ENCODE results near the gene ARSI.

ARSI gene

DNA sequence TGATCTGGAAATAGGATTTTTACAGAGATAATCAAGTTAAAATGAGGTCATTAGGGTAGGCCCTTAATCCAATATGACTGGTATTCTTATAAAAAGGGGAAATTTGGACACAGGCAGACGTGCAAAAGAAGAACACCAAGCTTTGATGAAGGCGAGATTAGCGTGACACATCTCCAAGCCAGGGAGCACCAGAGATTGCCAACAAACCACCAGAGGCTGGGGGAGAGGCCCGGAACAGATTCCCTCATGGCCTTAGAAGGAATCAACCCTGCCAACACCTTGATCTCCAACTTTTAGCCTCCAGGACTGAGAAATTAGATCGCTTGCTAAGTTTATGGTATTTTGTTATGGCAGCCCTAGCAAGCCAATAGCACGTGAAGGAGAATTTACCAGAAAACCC lies 10.8 kb upstream of the ARSI start:
- Histone ChIP-seq H3K4me3 (ENCODE audit: low read length in 2 of 2) (no peak overlapping the region), H3K36me3 (replicated peaks in 1 of 2; ENCODE audit: control insufficient read depth in 2 of 2, insufficient read depth in 2 of 2, low read length in 2 of 2) (no peaks in the 10 kb centered on the region), H3K18ac (ENCODE audit: low read length) (no peak overlapping the region), H3K4ac (ENCODE audit: low read length) (no peak overlapping the region), H3K9me3 (replicated peaks in 1 of 2; ENCODE audit: control insufficient read depth in 2 of 2, insufficient read depth in 1 of 2, low read depth in 1 of 2, low read length in 2 of 2) (no peaks in the 10 kb centered on the region), H2BK120ac (ENCODE audit: low read depth, low read length) (no peak overlapping the region), H4K91ac (ENCODE audit: low read depth, low read length, poor library complexity) (no peak overlapping the region), H3K4me1 (ENCODE audit: control insufficient read depth in 2 of 2, insufficient read depth in 1 of 2, low read depth in 1 of 2, low read length in 2 of 2) (peaks cover 12 to 24% of the 10 kb centered on the region in 2 donors), H3K9ac (ENCODE audit: low read depth, low read length, poor library complexity) (no peak overlapping the region), H2BK15ac (ENCODE audit: low read length) (no peak overlapping the region), H3K79me1 (ENCODE audit: low read depth, low read length) (no peaks in the 10 kb centered on the region), H3K4me2 (ENCODE audit: insufficient read depth, low read length, poor library complexity, severe bottlenecking) (no peak overlapping the region), H2BK12ac (ENCODE audit: low read length) (no peak overlapping the region), H3K27ac (replicated peaks; ENCODE audit: low read length) (no peak overlapping the region), H2AFZ (ENCODE audit: low read length) (no peak overlapping the region), H2AK5ac (ENCODE audit: low read depth, low read length) (no peak overlapping the region), H3K14ac (ENCODE audit: low read length) (no peak overlapping the region), H2BK5ac (ENCODE audit: low read length) (no peak overlapping the region), H3K23ac (ENCODE audit: low read depth, low read length, poor library complexity) (no peak overlapping the region), H3K27me3 (ENCODE audit: control insufficient read depth in 3 of 3, insufficient read depth in 3 of 3, low read depth in 1 of 3, low read length in 3 of 3) (no peaks in the 10 kb centered on the region), H4K8ac (ENCODE audit: low read depth, low read length) (no peak overlapping the region)
- no peak for DNase-seq (ENCODE audit: low spot score)
- WGBS, 2 donors (ENCODE audit: extremely low coverage in 2 of 2, insufficient read length in 2 of 2, insufficient replicate concordance in 1 of 2), result no CpG with 5 or more reads among the region's 6 CpGs

DNA sequence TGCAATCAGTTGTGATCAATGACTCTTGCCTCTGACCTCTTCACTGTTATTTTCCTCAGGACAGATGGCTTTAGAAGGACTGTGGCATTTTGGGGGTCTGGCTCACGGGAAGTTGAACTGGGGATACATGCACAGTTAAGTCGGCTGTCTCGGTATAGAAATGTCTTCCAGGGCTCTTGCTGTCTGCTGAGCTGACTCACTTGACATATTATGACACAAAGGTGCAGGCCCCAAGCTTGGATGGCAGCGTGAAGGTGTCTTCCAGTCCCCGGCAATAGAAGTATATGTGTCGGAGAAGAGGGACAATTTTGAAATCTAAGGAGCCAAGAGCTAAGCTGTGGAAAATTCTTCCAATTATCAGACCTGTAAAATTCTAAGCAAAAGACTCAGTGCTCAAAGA lies 9.8 kb upstream of the ARSI start:
- no peak overlapping the region for H2BK5ac ChIP-seq (ENCODE audit: low read length)
- H3K4me2 ChIP-seq (ENCODE audit: insufficient read depth, low read length, poor library complexity, severe bottlenecking), result no peak overlapping the region
- no peak overlapping the region for H3K4me3 ChIP-seq (ENCODE audit: low read length in 2 of 2)

DNA sequence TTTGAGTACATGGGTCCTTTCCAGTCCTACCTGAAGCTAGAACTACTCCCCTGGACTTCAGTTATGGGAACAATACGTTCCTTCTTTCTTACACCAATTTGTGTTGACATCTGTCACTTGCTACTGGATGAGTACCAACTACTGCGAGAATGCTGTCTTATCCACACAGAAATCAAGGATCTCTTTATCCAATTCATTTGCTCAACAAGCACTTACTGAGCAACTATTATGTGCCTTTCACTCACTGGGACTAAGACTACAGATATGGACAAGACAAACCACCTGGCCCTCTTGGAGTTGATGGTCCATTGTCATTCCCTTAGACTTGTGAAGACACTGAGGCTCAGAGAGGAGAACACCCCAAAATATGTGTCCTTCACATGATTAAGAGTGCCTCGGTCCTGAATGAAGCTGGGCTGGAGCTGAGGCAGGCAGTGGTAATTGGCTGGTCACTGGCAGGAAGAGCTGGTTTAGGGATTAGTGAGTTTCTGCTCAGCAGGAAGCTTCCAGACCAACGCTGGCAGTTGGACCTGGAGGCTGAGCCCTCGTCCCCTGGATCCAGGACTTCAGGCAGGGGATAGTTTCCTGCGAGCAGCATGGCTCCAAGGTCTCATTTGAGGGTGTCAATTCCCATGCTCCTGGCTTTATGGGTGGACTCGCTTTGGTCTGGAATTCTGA lies 8.4 kb upstream of the ARSI start:
- Histone ChIP-seq H4K91ac (ENCODE audit: low read depth, low read length, poor library complexity) (no peak overlapping the region), H3K27me3 (ENCODE audit: control insufficient read depth in 3 of 3, insufficient read depth in 3 of 3, low read depth in 1 of 3, low read length in 3 of 3) (no peaks in the 10 kb centered on the region), H3K4me1 (ENCODE audit: control insufficient read depth in 2 of 2, insufficient read depth in 1 of 2, low read depth in 1 of 2, low read length in 2 of 2) (peaks cover 5 to 12% of the 10 kb centered on the region in 2 donors), H2AFZ (ENCODE audit: low read length) (no peak overlapping the region), H2AK5ac (ENCODE audit: low read depth, low read length) (no peak overlapping the region), H2BK12ac (ENCODE audit: low read length) (no peak overlapping the region), H3K9me3 (replicated peaks in 1 of 2; ENCODE audit: control insufficient read depth in 2 of 2, insufficient read depth in 1 of 2, low read depth in 1 of 2, low read length in 2 of 2) (no peaks in the 10 kb centered on the region), H3K18ac (ENCODE audit: low read length) (no peak overlapping the region), H3K79me1 (ENCODE audit: low read depth, low read length) (no peaks in the 10 kb centered on the region), H2BK5ac (ENCODE audit: low read length) (no peak overlapping the region), H3K4ac (ENCODE audit: low read length) (no peak overlapping the region), H3K14ac (ENCODE audit: low read length) (no peak overlapping the region), H3K27ac (replicated peaks; ENCODE audit: low read length) (no peak overlapping the region), H2BK15ac (ENCODE audit: low read length) (no peak overlapping the region), H3K23ac (ENCODE audit: low read depth, low read length, poor library complexity) (no peak overlapping the region), H3K4me3 (ENCODE audit: low read length in 2 of 2) (no peak overlapping the region), H2BK120ac (ENCODE audit: low read depth, low read length) (no peak overlapping the region), H3K9ac (ENCODE audit: low read depth, low read length, poor library complexity) (no peak overlapping the region), H3K36me3 (replicated peaks in 1 of 2; ENCODE audit: control insufficient read depth in 2 of 2, insufficient read depth in 2 of 2, low read length in 2 of 2) (no peaks in the 10 kb centered on the region), H3K4me2 (ENCODE audit: insufficient read depth, low read length, poor library complexity, severe bottlenecking) (no peak overlapping the region), H4K8ac (ENCODE audit: low read depth, low read length) (no peak overlapping the region)
- DNase-seq (ENCODE audit: low spot score), result no peak
- no CpG with 5 or more reads among the region's 7 CpGs for WGBS, 2 donors (ENCODE audit: extremely low coverage in 2 of 2, insufficient read length in 2 of 2, insufficient replicate concordance in 1 of 2)

More for the DNA sequence above, 9.8 kb upstream of the ARSI start:
- no peak overlapping the region for H2BK120ac ChIP-seq (ENCODE audit: low read depth, low read length)
- no peaks in the 10 kb centered on the region for H3K9me3 ChIP-seq (replicated peaks in 1 of 2; ENCODE audit: control insufficient read depth in 2 of 2, insufficient read depth in 1 of 2, low read depth in 1 of 2, low read length in 2 of 2)
- H4K91ac ChIP-seq (ENCODE audit: low read depth, low read length, poor library complexity), result no peak overlapping the region
- no peak overlapping the region for H3K9ac ChIP-seq (ENCODE audit: low read depth, low read length, poor library complexity)
- no peak overlapping the region for H2BK12ac ChIP-seq (ENCODE audit: low read length)
- no peak overlapping the region for H3K27ac ChIP-seq (replicated peaks; ENCODE audit: low read length)
- H3K18ac ChIP-seq (ENCODE audit: low read length), result no peak overlapping the region
- H3K14ac ChIP-seq (ENCODE audit: low read length), result no peak overlapping the region
- no CpG with 5 or more reads among the region's 6 CpGs for WGBS, 2 donors (ENCODE audit: extremely low coverage in 2 of 2, insufficient read length in 2 of 2, insufficient replicate concordance in 1 of 2)
- H3K23ac ChIP-seq (ENCODE audit: low read depth, low read length, poor library complexity), result no peak overlapping the region
- no peaks in the 10 kb centered on the region for H3K79me1 ChIP-seq (ENCODE audit: low read depth, low read length)
- peaks cover 11 to 15% of the 10 kb centered on the region in 2 donors for H3K4me1 ChIP-seq (ENCODE audit: control insufficient read depth in 2 of 2, insufficient read depth in 1 of 2, low read depth in 1 of 2, low read length in 2 of 2)
- no peak overlapping the region for H3K4ac ChIP-seq (ENCODE audit: low read length)
- H3K27me3 ChIP-seq (ENCODE audit: control insufficient read depth in 3 of 3, insufficient read depth in 3 of 3, low read depth in 1 of 3, low read length in 3 of 3), result no peaks in the 10 kb centered on the region
- DNase-seq (ENCODE audit: low spot score), result no peak
- H3K36me3 ChIP-seq (replicated peaks in 1 of 2; ENCODE audit: control insufficient read depth in 2 of 2, insufficient read depth in 2 of 2, low read length in 2 of 2), result no peaks in the 10 kb centered on the region
- H2AFZ ChIP-seq (ENCODE audit: low read length), result no peak overlapping the region
- H2BK15ac ChIP-seq (ENCODE audit: low read length), result no peak overlapping the region
- H2AK5ac ChIP-seq (ENCODE audit: low read depth, low read length), result no peak overlapping the region
- no peak overlapping the region for H4K8ac ChIP-seq (ENCODE audit: low read depth, low read length)

DNA sequence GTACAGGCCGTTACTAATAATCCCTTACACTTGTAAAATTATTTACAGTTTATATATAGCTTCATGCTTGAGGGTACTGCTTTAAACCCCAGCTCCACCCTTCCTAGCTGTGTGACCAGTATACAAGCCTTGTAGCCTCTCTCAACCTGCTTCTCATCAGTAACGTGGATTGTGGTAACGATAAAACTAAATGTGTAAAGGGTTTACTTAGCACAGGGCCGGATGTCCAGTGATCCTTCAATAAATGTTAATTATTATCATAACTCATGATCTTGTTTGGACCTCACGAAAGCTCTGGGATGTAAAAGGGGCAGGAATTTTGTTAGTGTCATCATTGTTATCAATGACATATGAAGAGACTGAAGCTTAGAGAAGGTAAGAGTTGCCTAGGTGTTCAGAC lies 7.5 kb upstream of the ARSI start:
- no peaks in the 10 kb centered on the region for H3K79me1 ChIP-seq (ENCODE audit: low read depth, low read length)
- H2BK15ac ChIP-seq (ENCODE audit: low read length), result no peak overlapping the region
- no peak overlapping the region for H2BK5ac ChIP-seq (ENCODE audit: low read length)
- no peak overlapping the region for H2BK12ac ChIP-seq (ENCODE audit: low read length)
- H3K4me2 ChIP-seq (ENCODE audit: insufficient read depth, low read length, poor library complexity, severe bottlenecking), result no peak overlapping the region
- no peak overlapping the region for H2AFZ ChIP-seq (ENCODE audit: low read length)
- no peak overlapping the region for H4K8ac ChIP-seq (ENCODE audit: low read depth, low read length)
- no peak for DNase-seq (ENCODE audit: low spot score)
- H3K27ac ChIP-seq (replicated peaks; ENCODE audit: low read length), result no peak overlapping the region
- no peak overlapping the region for H3K4me3 ChIP-seq (ENCODE audit: low read length in 2 of 2)
- peaks cover 5 to 21% of the 10 kb centered on the region in 2 donors for H3K4me1 ChIP-seq (ENCODE audit: control insufficient read depth in 2 of 2, insufficient read depth in 1 of 2, low read depth in 1 of 2, low read length in 2 of 2)
- H3K9me3 ChIP-seq (replicated peaks in 1 of 2; ENCODE audit: control insufficient read depth in 2 of 2, insufficient read depth in 1 of 2, low read depth in 1 of 2, low read length in 2 of 2), result no peaks in the 10 kb centered on the region
- H3K18ac ChIP-seq (ENCODE audit: low read length), result no peak overlapping the region
- no peak overlapping the region for H3K14ac ChIP-seq (ENCODE audit: low read length)
- no CpG with 5 or more reads among the region's 5 CpGs for WGBS, 2 donors (ENCODE audit: extremely low coverage in 2 of 2, insufficient read length in 2 of 2, insufficient replicate concordance in 1 of 2)
- H3K9ac ChIP-seq (ENCODE audit: low read depth, low read length, poor library complexity), result no peak overlapping the region
- no peak overlapping the region for H4K91ac ChIP-seq (ENCODE audit: low read depth, low read length, poor library complexity)
- H3K27me3 ChIP-seq (ENCODE audit: control insufficient read depth in 3 of 3, insufficient read depth in 3 of 3, low read depth in 1 of 3, low read length in 3 of 3), result no peaks in the 10 kb centered on the region
- no peak overlapping the region for H2BK120ac ChIP-seq (ENCODE audit: low read depth, low read length)
- H3K23ac ChIP-seq (ENCODE audit: low read depth, low read length, poor library complexity), result no peak overlapping the region
- no peaks in the 10 kb centered on the region for H3K36me3 ChIP-seq (replicated peaks in 1 of 2; ENCODE audit: control insufficient read depth in 2 of 2, insufficient read depth in 2 of 2, low read length in 2 of 2)
- H2AK5ac ChIP-seq (ENCODE audit: low read depth, low read length), result no peak overlapping the region
- H3K4ac ChIP-seq (ENCODE audit: low read length), result no peak overlapping the region

Measured in neuronal stem cell (in vitro differentiated cells).